ENCODE data around the gene CDK15. TPM values are rescaled to one million over a fixed set of nuclear protein-coding genes. Genes with fewer than 3 reads are reported as not detected.

The CDK15 gene
- total and polyA plus RNA-seq, 9 of the 15 experiments (the other 6 are each of a cell fraction or from before 2014, with no cell fraction given) = not detected

DNA sequence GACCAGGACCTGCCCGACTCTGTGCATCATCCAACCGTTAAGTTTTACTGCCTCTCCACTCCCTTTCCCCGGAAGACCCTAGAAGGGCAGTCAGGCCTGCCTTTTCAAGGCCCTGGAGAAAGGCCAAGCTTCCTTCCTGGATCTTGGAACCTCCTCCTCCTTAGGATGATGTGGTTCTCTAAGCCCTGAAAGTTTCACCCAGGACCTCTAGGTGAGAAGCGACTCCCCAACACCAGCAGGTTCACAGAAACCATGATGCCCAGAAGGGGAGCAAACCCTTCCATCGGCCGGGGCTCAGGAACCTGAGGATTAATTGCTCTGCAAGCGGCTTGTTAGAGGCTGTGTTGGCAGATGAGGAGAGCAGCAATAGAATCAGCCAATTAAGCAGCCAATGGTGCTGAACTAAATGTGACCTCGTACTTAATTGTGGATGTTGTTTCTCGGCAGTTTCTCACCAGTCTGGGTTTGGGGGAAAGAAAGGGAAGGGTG, 133.2 kb downstream of the CDK15 start:
- Histone ChIP-seq H3K27ac (ENCODE audit: extremely low read depth, low read depth, low read length) (no peak overlapping the region), H3K4me1 (replicated peaks in 1 of 2; ENCODE audit: control insufficient read depth in 2 of 2, insufficient read depth in 2 of 2, low read length in 2 of 2) (no peaks in the 10 kb centered on the region), H2AFZ (ENCODE audit: low read depth, low read length) (no peak overlapping the region), H3K4me3 (no peak overlapping the region), H3K79me2 (ENCODE audit: control insufficient read depth, insufficient read depth, low read length) (no peaks in the 10 kb centered on the region), H3K36me3 (ENCODE audit: control insufficient read depth, insufficient read depth, low read length) (no peaks in the 10 kb centered on the region), H4K20me1 (replicated peaks; ENCODE audit: control insufficient read depth, insufficient read depth, low read length) (no peaks in the 10 kb centered on the region), H3K9me1 (ENCODE audit: control insufficient read depth, insufficient read depth, low read length) (no peaks in the 10 kb centered on the region), H3K4me2 (ENCODE audit: insufficient read depth, low read length) (no peak overlapping the region), H3K27me3 (ENCODE audit: control insufficient read depth in 2 of 2, insufficient read depth in 2 of 2, low read length in 2 of 2) (peaks cover 0 to 15% of the 10 kb centered on the region in 2 experiments; a peak in 4 of 5 replicates), H3K9me3 (replicated peaks; ENCODE audit: control insufficient read depth, insufficient read depth, low read depth, low read length) (no peaks in the 10 kb centered on the region), H3K9ac (ENCODE audit: insufficient read depth in 1 of 2, low read depth in 2 of 2, low read length in 2 of 2) (no peak overlapping the region)
- FAIRE-seq (no peak), ATAC-seq (no peak), DNase-seq (ENCODE audit: extremely low read depth in 1 of 4, low spot score in 3 of 4) (no peak)
- ChIA-PET POLR2A (no interaction called here), CTCF (ENCODE audit: low intra/inter-chr PET ratio) (no interaction called here)
- in situ Hi-C loops (cut with MboI) (no loop called here), intact Hi-C loops (cut with micrococcal nuclease) (no loop called here)
- TF ChIP-seq MYBL2 (IDR thresholded peaks at IDR 0.05; ENCODE audit: low read depth) = no peak
- no peak for TF ChIP-seq MYBL2 (CRISPR knock-in tag; IDR thresholded peaks at IDR 0.05; ENCODE audit: borderline replicate concordance)
- TF ChIP-seq NR0B1 (IDR thresholded peaks at IDR 0.05; ENCODE audit: partially characterized antibody) = no peak
- no peak for TF ChIP-seq ZNF239 (CRISPR knock-in tag; IDR thresholded peaks at IDR 0.05)
- TF ChIP-seq, protein P1, sequence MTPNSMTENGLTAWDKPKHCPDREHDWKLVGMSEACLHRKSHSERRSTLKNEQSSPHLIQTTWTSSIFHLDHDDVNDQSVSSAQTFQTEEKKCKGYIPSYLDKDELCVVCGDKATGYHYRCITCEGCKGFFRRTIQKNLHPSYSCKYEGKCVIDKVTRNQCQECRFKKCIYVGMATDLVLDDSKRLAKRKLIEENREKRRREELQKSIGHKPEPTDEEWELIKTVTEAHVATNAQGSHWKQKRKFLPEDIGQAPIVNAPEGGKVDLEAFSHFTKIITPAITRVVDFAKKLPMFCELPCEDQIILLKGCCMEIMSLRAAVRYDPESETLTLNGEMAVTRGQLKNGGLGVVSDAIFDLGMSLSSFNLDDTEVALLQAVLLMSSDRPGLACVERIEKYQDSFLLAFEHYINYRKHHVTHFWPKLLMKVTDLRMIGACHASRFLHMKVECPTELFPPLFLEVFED (CRISPR knock-in tag; conservative IDR thresholded peaks at IDR 0.05) = no peak
- no peak for TF ChIP-seq E2F5 (CRISPR knock-in tag; IDR thresholded peaks at IDR 0.05)
- no peak for TF ChIP-seq NCOA4 (IDR thresholded peaks at IDR 0.05; ENCODE audit: partially characterized antibody)
- no peak for TF ChIP-seq ZC3H8 (IDR thresholded peaks at IDR 0.05)
- TF ChIP-seq, protein P2, sequence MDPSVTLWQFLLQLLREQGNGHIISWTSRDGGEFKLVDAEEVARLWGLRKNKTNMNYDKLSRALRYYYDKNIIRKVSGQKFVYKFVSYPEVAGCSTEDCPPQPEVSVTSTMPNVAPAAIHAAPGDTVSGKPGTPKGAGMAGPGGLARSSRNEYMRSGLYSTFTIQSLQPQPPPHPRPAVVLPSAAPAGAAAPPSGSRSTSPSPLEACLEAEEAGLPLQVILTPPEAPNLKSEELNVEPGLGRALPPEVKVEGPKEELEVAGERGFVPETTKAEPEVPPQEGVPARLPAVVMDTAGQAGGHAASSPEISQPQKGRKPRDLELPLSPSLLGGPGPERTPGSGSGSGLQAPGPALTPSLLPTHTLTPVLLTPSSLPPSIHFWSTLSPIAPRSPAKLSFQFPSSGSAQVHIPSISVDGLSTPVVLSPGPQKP (CRISPR knock-in tag; IDR thresholded peaks at IDR 0.05) = no peak
- TF ChIP-seq ETV1 (tag; conservative IDR thresholded peaks at IDR 0.05; ENCODE audit: low read depth) = no peak
- no peak for TF ChIP-seq RFX7 (CRISPR knock-in tag; IDR thresholded peaks at IDR 0.05)
- TF ChIP-seq KDM1A (IDR thresholded peaks at IDR 0.05) = no peak
- no peak for TF ChIP-seq ZNF764 (CRISPR knock-in tag; IDR thresholded peaks at IDR 0.05; ENCODE audit: low read depth)
- no peak for TF ChIP-seq ZC3H4 (CRISPR knock-in tag; IDR thresholded peaks at IDR 0.05; ENCODE audit: borderline replicate concordance)
- no peak for TF ChIP-seq MYC (IDR thresholded peaks at IDR 0.05; ENCODE audit: low read depth, low read length)
- no peak for TF ChIP-seq MYC (CRISPR knock-in tag; IDR thresholded peaks at IDR 0.05; ENCODE audit: borderline replicate concordance, low read depth)
- TF ChIP-seq DNMT1 (IDR thresholded peaks at IDR 0.05) = no peak
- TF ChIP-seq GATA2 (CRISPR knock-in tag; IDR thresholded peaks at IDR 0.05) = no peak
- TF ChIP-seq KHSRP (IDR thresholded peaks at IDR 0.05) = no peak
- no peak for TF ChIP-seq TCF3 (CRISPR knock-in tag; IDR thresholded peaks at IDR 0.05)
- 2% methylated on average over 7 of the region's 9 CpGs for WGBS (ENCODE audit: insufficient coverage, low coverage, missing lambda C conversion rate)
- no TSS peak for BruUV-seq (replicated peaks)

Measured in K562 (cell line).